B cell (primary cell): ENCODE results near the gene FBXO10. TPM values are rescaled to one million over a fixed set of nuclear protein-coding genes. Genes with fewer than 3 reads are reported as not detected.

ENCODE experiments used
- ATAC-seq: fragments of 200-7000 bp; cut with Tn5 transposase; one replicate; pipeline ENCODE4 v1.10.0; 2021; ENCODE audit warnings: low read depth, mild to moderate bottlenecking, moderate number of reproducible peaks, moderate library complexity
- CTCF ChIA-PET: fragments of 350-600 bp; sonication (Branson Sonifier 250); formaldehyde crosslinking; loops from one replicate; lab custom pipeline; 2021; ENCODE audit warnings: antibody characterized with exemption, inconsistent platforms; lab: Charles Lee
- POLR2A ChIA-PET: fragments of 350-600 bp; sonication (Branson Sonifier 250); formaldehyde crosslinking; loops from one replicate; lab custom pipeline; 2021; ENCODE audit warnings: antibody characterized with exemption; lab: Charles Lee
- DNase-seq: peaks from one replicate; pipeline ENCODE4 v3.0.0; 2013
- H2AFZ ChIP-seq: 2 replicates; pipeline ENCODE4 v1.6.1; 2012; ENCODE audit warnings: mild to moderate bottlenecking, low read depth, low read length; ENCODE audit not compliant: insufficient read depth, poor library complexity, severe bottlenecking
- H3K27ac ChIP-seq, 2 donors: 1 replicate in 1 of 2; 2 replicates in 1 of 2; pipeline ENCODE4 v1.5.1; 2012 to 2013; ENCODE audit warnings: low read length in 2 of 2, mild to moderate bottlenecking in 2 of 2, moderate library complexity in 1 of 2
- H3K27me3 ChIP-seq, 4 experiments: fragments of 200-600 bp in 1 of 4; sonication (generic) in 1 of 4; replicated peaks in 1 of 4; 1 replicate in 2 of 4; 2 replicates in 2 of 4; pipeline versions ENCODE4 v1.6.1 to v1.7.0; 2013 to 2016; ENCODE audit warnings: low read length in 3 of 4, mild to moderate bottlenecking in 2 of 4, mixed read lengths in 1 of 4, moderate library complexity in 1 of 4; ENCODE audit not compliant: insufficient read depth in 4 of 4, control insufficient read depth in 3 of 4; ENCODE audit errors: control extremely low read depth in 1 of 4
- H3K36me3 ChIP-seq, 2 experiments: replicated peaks in 1 of 2; 1 replicate in 1 of 2; 2 replicates in 1 of 2; pipeline versions ENCODE4 v1.6.1 to v1.7.1; 2013; ENCODE audit warnings: low read length in 1 of 2; ENCODE audit not compliant: insufficient read depth in 2 of 2, control insufficient read depth in 1 of 2; ENCODE audit errors: control extremely low read depth in 1 of 2, extremely low read depth in 1 of 2
- H3K4me1 ChIP-seq, 2 donors: fragments of 200-600 bp in 1 of 2; sonication (generic) in 1 of 2; 1 replicate in 1 of 2; 2 replicates in 1 of 2; pipeline versions ENCODE4 v1.5.1 to v1.6.1; 2013 to 2017; ENCODE audit warnings: low read length in 2 of 2; ENCODE audit not compliant: control insufficient read depth in 2 of 2, insufficient read depth in 2 of 2
- H3K4me2 ChIP-seq: replicated peaks from 2 replicates; pipeline ENCODE3; 2012; ENCODE audit warnings: mild to moderate bottlenecking, low read depth, low read length; ENCODE audit not compliant: poor library complexity, severe bottlenecking
- H3K4me3 ChIP-seq, 5 experiments: fragments of 200-600 bp in 1 of 5; sonication (generic) in 1 of 5; 1 replicate in 3 of 5; 2 replicates in 2 of 5; pipeline versions ENCODE4 v1.5.1 to v1.7.0; 2011 to 2016; ENCODE audit warnings: low read length in 4 of 5, mild to moderate bottlenecking in 4 of 5, low read depth in 2 of 5, control low read depth in 1 of 5, moderate library complexity in 1 of 5; ENCODE audit not compliant: insufficient read depth in 1 of 5; ENCODE audit errors: control extremely low read depth in 1 of 5, extremely low read depth in 1 of 5
- H3K79me2 ChIP-seq: fragments of 200-600 bp; sonication (generic); one replicate; pipeline ENCODE4 v1.6.0; 2016; ENCODE audit warnings: low read length; ENCODE audit not compliant: control insufficient read depth, insufficient read depth
- H3K9ac ChIP-seq: fragments of 200-600 bp; sonication (generic); 2 replicates; pipeline ENCODE4 v1.6.1; 2017; ENCODE audit warnings: mild to moderate bottlenecking, low read length, moderate library complexity
- H3K9me3 ChIP-seq, 3 donors: one replicate each; pipeline versions ENCODE4 v1.6.1 to v1.7.1; 2013; ENCODE audit warnings: low read length in 2 of 3; ENCODE audit not compliant: control insufficient read depth in 2 of 3, insufficient read depth in 1 of 3; ENCODE audit errors: control extremely low read depth in 1 of 3
- H4K20me1 ChIP-seq: 2 replicates; pipeline ENCODE4 v1.6.0; 2012; ENCODE audit warnings: mild to moderate bottlenecking, low read length; ENCODE audit not compliant: insufficient read depth, control insufficient read depth, poor library complexity, severe bottlenecking
- H3K27ac Mint-ChIP-seq: one replicate; pipeline ENCODE4 v1.8.0; 2021; ENCODE audit warnings: mixed read lengths
- H3K27me3 Mint-ChIP-seq: one replicate; pipeline ENCODE4 v1.8.0; 2021; ENCODE audit warnings: mixed read lengths
- H3K4me1 Mint-ChIP-seq: one replicate; pipeline ENCODE4 v1.8.0; 2021; ENCODE audit warnings: mixed read lengths
- H3K4me3 Mint-ChIP-seq: one replicate; pipeline ENCODE4 v1.8.0; 2021; ENCODE audit warnings: mixed read lengths
- H3K9me3 Mint-ChIP-seq: one replicate; pipeline ENCODE4 v1.8.0; 2022; ENCODE audit warnings: mixed read lengths; ENCODE audit not compliant: insufficient read depth
- CTCF ChIP-seq: fragments of 200-600 bp; IDR thresholded peaks from one replicate; pipeline ENCODE4 v1.8.0; 2022; ENCODE audit warnings: antibody characterized with exemption, mild to moderate bottlenecking
- EZH2 ChIP-seq: IDR thresholded peaks from 2 replicates; pipeline ENCODE4 v1.6.1; 2012; ENCODE audit warnings: borderline replicate concordance, low read depth, mild to moderate bottlenecking, moderate library complexity, low read length; ENCODE audit not compliant: insufficient read depth, poor library complexity, severe bottlenecking
- WGBS: methylation state at CpG from one replicate; pipeline ENCODE4 v1.1.5; 2013; ENCODE audit warnings: missing lambda C conversion rate; ENCODE audit not compliant: insufficient coverage; 5-methylcytosine and 5-hydroxymethylcytosine counted together
- intact Hi-C: fragments of 100-400 bp; cut with micrococcal nuclease; formaldehyde crosslinking; loops from one replicate; pipeline ENCODE4 v1.10.0; 2022
- polyA plus RNA-seq: library from polyadenylated mRNA; depleted of rRNA; stranded (reverse); fragments of >200 nt; gene quantifications from 2 replicates; pipeline ENCODE4 v1.2.3, GENCODE V29; 2012
- total RNA-seq, 2 donors: library from RNA; stranded (reverse); fragments of 120-200 nt in 1 of 2; gene quantifications; 1 replicate in 1 of 2; 2 replicates in 1 of 2; pipeline versions ENCODE4 v1.2.3 to v1.2.4, GENCODE V29; 2013 to 2022

Gene FBXO10
- total and polyA plus RNA-seq, 2 donors (not counting 1 experiment from before 2014, with no cell fraction given) = 18.6 to 67.3 TPM

- DNase-seq (no peak), ATAC-seq (no peak)
- H3K4me2 ChIP-seq = no peak overlapping the region
- WGBS = no CpG with 5 or more reads among the region's 4 CpGs
- intact Hi-C loops = no loop called here
- no peaks in the 10 kb centered on the region for H4K20me1 ChIP-seq
- ChIA-PET CTCF (no interaction called here), POLR2A (no interaction called here)
- no peak overlapping the region for H3K4me3 ChIP-seq
- H3K4me1 Mint-ChIP-seq = no peaks in the 10 kb centered on the region
- no peak overlapping the region for H3K9ac ChIP-seq
- no peak overlapping the region for H3K27ac ChIP-seq
- no peaks in the 10 kb centered on the region for H3K36me3 ChIP-seq
- H3K79me2 ChIP-seq = no peaks in the 10 kb centered on the region
- no peak for TF ChIP-seq CTCF
- TF ChIP-seq EZH2 = no peak
- H3K27ac Mint-ChIP-seq = no peak overlapping the region
- H2AFZ ChIP-seq = no peak overlapping the region
- no peak overlapping the region for H3K4me3 Mint-ChIP-seq
- H3K27me3 ChIP-seq = no peaks in the 10 kb centered on the region
- no peaks in the 10 kb centered on the region for H3K9me3 ChIP-seq
- no peaks in the 10 kb centered on the region for H3K4me1 ChIP-seq
- peaks cover 4% of the 10 kb centered on the region for H3K27me3 Mint-ChIP-seq
- no peaks in the 10 kb centered on the region for H3K9me3 Mint-ChIP-seq
Observed at GRCh38 chr9:37622462-37622861, 46.3 kb upstream of the FBXO10 start.

GRCh38 chr9:37621273-37622121, 45.3 kb upstream of the FBXO10 start:
- H2AFZ ChIP-seq = no peak overlapping the region
- no peak overlapping the region for H3K9ac ChIP-seq
- POLR2A ChIA-PET = no interaction called here
- no peaks in the 10 kb centered on the region for H3K27me3 ChIP-seq
- H3K27ac ChIP-seq = no peak overlapping the region
- no peak for DNase-seq
- no peaks in the 10 kb centered on the region for H3K4me1 ChIP-seq
- Mint-ChIP-seq H3K9me3 (no peaks in the 10 kb centered on the region), H3K4me1 (no peaks in the 10 kb centered on the region), H3K4me3 (no peak overlapping the region), H3K27me3 (peaks cover 4% of the 10 kb centered on the region), H3K27ac (no peak overlapping the region)
- no peaks in the 10 kb centered on the region for H3K36me3 ChIP-seq
- no peaks in the 10 kb centered on the region for H3K9me3 ChIP-seq
- no peak for ATAC-seq
- TF ChIP-seq CTCF = no peak
- TF ChIP-seq EZH2 = no peak
- CTCF ChIA-PET = no interaction called here
- H3K4me2 ChIP-seq = no peak overlapping the region
- H4K20me1 ChIP-seq = no peaks in the 10 kb centered on the region
- H3K79me2 ChIP-seq = no peaks in the 10 kb centered on the region
- intact Hi-C loops = no loop called here
- no peak overlapping the region for H3K4me3 ChIP-seq
- whole genome bisulfite sequencing = 35% methylated on average over 7 of the region's 9 CpGs
